Measurements from ENCODE around the gene ARFGAP1.
"Not testable (repeated sequence)": the region's sequence is repeated elsewhere in the genome, so short reads cannot be mapped to it uniquely, and the experiment has no call there.

The ARFGAP1 gene

GRCh38 chr20:63290136-63290676 lies 17.6 kb downstream of the ARFGAP1 start:
- no peak for DNase-seq (ENCODE audit: low read depth, low spot score)

GRCh38 chr20:63290677-63291472 lies 18.3 kb downstream of the ARFGAP1 start:
- no peak for DNase-seq (ENCODE audit: low read depth, low spot score)

- DNase-seq (ENCODE audit: low read depth, low spot score), result no peak
Measured at GRCh38 chr20:63291811-63292210, 19.2 kb downstream of the ARFGAP1 start.

GRCh38 chr20:63292292-63292701 lies 19.7 kb downstream of the ARFGAP1 start:
- no peak for DNase-seq (ENCODE audit: low read depth, low spot score)

GRCh38 chr20:63292904-63293303 lies 20.3 kb downstream of the ARFGAP1 start, which contains the start of gene COL20A1:
Gene COL20A1 (plus strand): TSS chr20:63293186. CDS start chr20:63295108, 1,922 bp downstream.
- DNase-seq (ENCODE audit: low read depth, low spot score), result no peak

- DNase-seq (ENCODE audit: low read depth, low spot score), result no peak
Measured at GRCh38 chr20:63293456-63293855, 20.8 kb downstream of the ARFGAP1 start.

- DNase-seq (ENCODE audit: low read depth, low spot score), result no peak
Measured at GRCh38 chr20:63293871-63294535, 21.4 kb downstream of the ARFGAP1 start.

GRCh38 chr20:63294536-63294900 lies 21.9 kb downstream of the ARFGAP1 start:
- no peak for DNase-seq (ENCODE audit: low read depth, low spot score)

- no peak for DNase-seq (ENCODE audit: low read depth, low spot score)
Measured at GRCh38 chr20:63295018-63295417, 22.4 kb downstream of the ARFGAP1 start.

- DNase-seq (ENCODE audit: low read depth, low spot score), result no peak
Measured at GRCh38 chr20:63295422-63295821, 22.8 kb downstream of the ARFGAP1 start.

- no peak for DNase-seq (ENCODE audit: low read depth, low spot score)
Measured at GRCh38 chr20:63295846-63296245, 23.2 kb downstream of the ARFGAP1 start.

- no peak for DNase-seq (ENCODE audit: low read depth, low spot score)
Measured at GRCh38 chr20:63296531-63297299, 24.1 kb downstream of the ARFGAP1 start.

GRCh38 chr20:63297371-63297781 lies 24.8 kb downstream of the ARFGAP1 start:
- DNase-seq (ENCODE audit: low read depth, low spot score), result no peak

- no peak for DNase-seq (ENCODE audit: low read depth, low spot score)
Measured at GRCh38 chr20:63297796-63298572, 25.4 kb downstream of the ARFGAP1 start.

- DNase-seq (ENCODE audit: low read depth, low spot score), result no peak
Measured at GRCh38 chr20:63298731-63299312, 26.2 kb downstream of the ARFGAP1 start.

- DNase-seq (ENCODE audit: low read depth, low spot score), result no peak
Measured at GRCh38 chr20:63301671-63302070, 29.1 kb downstream of the ARFGAP1 start.

GRCh38 chr20:63303095-63303666 lies 30.6 kb downstream of the ARFGAP1 start:
- no peak for DNase-seq (ENCODE audit: low read depth, low spot score)

GRCh38 chr20:63305393-63305792 lies 32.8 kb downstream of the ARFGAP1 start:
- no peak for DNase-seq (ENCODE audit: low read depth, low spot score)

GRCh38 chr20:63305933-63306672 lies 33.5 kb downstream of the ARFGAP1 start:
- not testable (repeated sequence) for DNase-seq (ENCODE audit: low read depth, low spot score)
